ENCODE measurements around the gene PTPRM. TPM values are rescaled to one million over a fixed set of nuclear protein-coding genes. Genes with fewer than 3 reads are reported as not detected.

The PTPRM gene
- total RNA-seq, 1 donor from 2014 or later, result 42.1 TPM

GRCh38 chr18:8385400-8385799 lies 818.3 kb downstream of the PTPRM start:
- Histone ChIP-seq H3K36me3 (ENCODE audit: control insufficient read depth, insufficient read depth, low read length) (peaks cover 4% of the 10 kb centered on the region), H3K27me3 (ENCODE audit: control insufficient read depth, insufficient read depth, low read length) (no peaks in the 10 kb centered on the region), H3K4me3 (ENCODE audit: low read depth, low read length) (no peak overlapping the region)
- TF ChIP-seq CTCF (IDR thresholded peaks at IDR 0.05; ENCODE audit: insufficient read depth, low read length, severe bottlenecking), result no peak
- FAIRE-seq (no peak), DNase-seq (ENCODE audit: low read depth) (no peak)

GRCh38 chr18:8386669-8387380 lies 819.7 kb downstream of the PTPRM start:
- no peak overlapping the region for H3K4me3 ChIP-seq (ENCODE audit: low read depth, low read length)
- DNase-seq (ENCODE audit: low read depth), result no peak
- FAIRE-seq, result no peak
- H3K27me3 ChIP-seq (ENCODE audit: control insufficient read depth, insufficient read depth, low read length), result no peaks in the 10 kb centered on the region
- TF ChIP-seq CTCF (IDR thresholded peaks at IDR 0.05; ENCODE audit: insufficient read depth, low read length, severe bottlenecking), result no peak
- peaks cover 3% of the 10 kb centered on the region for H3K36me3 ChIP-seq (ENCODE audit: control insufficient read depth, insufficient read depth, low read length)

- DNase-seq (ENCODE audit: low read depth) (peak; percentile 73), FAIRE-seq (no peak)
- no peaks in the 10 kb centered on the region for H3K27me3 ChIP-seq (ENCODE audit: control insufficient read depth, insufficient read depth, low read length)
- peaks cover 3% of the 10 kb centered on the region for H3K36me3 ChIP-seq (ENCODE audit: control insufficient read depth, insufficient read depth, low read length)
- peak; percentile 86 for TF ChIP-seq CTCF (IDR thresholded peaks at IDR 0.05; ENCODE audit: insufficient read depth, low read length, severe bottlenecking)
- no peak overlapping the region for H3K4me3 ChIP-seq (ENCODE audit: low read depth, low read length)
These were observed 822.5 kb downstream of the PTPRM start for GRCh38 chr18:8389391-8390340.

- no peak for TF ChIP-seq CTCF (IDR thresholded peaks at IDR 0.05; ENCODE audit: insufficient read depth, low read length, severe bottlenecking)
- FAIRE-seq (no peak), DNase-seq (ENCODE audit: low read depth) (no peak)
- no peak overlapping the region for H3K4me3 ChIP-seq (ENCODE audit: low read depth, low read length)
- no peaks in the 10 kb centered on the region for H3K27me3 ChIP-seq (ENCODE audit: control insufficient read depth, insufficient read depth, low read length)
- H3K36me3 ChIP-seq (ENCODE audit: control insufficient read depth, insufficient read depth, low read length), result peaks cover 4% of the 10 kb centered on the region
These were observed 824.0 kb downstream of the PTPRM start for GRCh38 chr18:8391068-8391467.

GRCh38 chr18:8396254-8396653 lies 829.1 kb downstream of the PTPRM start:
- H3K27me3 ChIP-seq (ENCODE audit: control insufficient read depth, insufficient read depth, low read length), result no peaks in the 10 kb centered on the region
- no peak for TF ChIP-seq CTCF (IDR thresholded peaks at IDR 0.05; ENCODE audit: insufficient read depth, low read length, severe bottlenecking)
- H3K4me3 ChIP-seq (ENCODE audit: low read depth, low read length), result no peak overlapping the region
- H3K36me3 ChIP-seq (ENCODE audit: control insufficient read depth, insufficient read depth, low read length), result peaks cover 2% of the 10 kb centered on the region
- FAIRE-seq (no peak), DNase-seq (ENCODE audit: low read depth) (no peak)

Data from bronchial epithelial cell (primary cell).